K562 (cell line): ENCODE data around the gene FAM124A. TPM values are rescaled to one million over a fixed set of nuclear protein-coding genes. Genes with fewer than 3 reads are reported as not detected.

Source experiments
- ATAC-seq: fragments of 200-7000 bp; cut with Tn5 transposase; 3 replicates; pipeline ENCODE4 v1.9.1; 2020; ENCODE audit warnings: moderate library complexity
- BruUV-seq: library from RNA; stranded (reverse); fragments of 400-500 nt; replicated peaks from 2 replicates; lab custom pipeline; 2021; lab: Mats Ljungman, UMichigan
- CTCF ChIA-PET: fragments of 300-600 bp; formaldehyde crosslinking; extraction: SDS; loops from one replicate; lab custom pipeline; 2021; ENCODE audit warnings: low intra/inter-chr PET ratio; lab: Yijun Ruan, JAX
- POLR2A ChIA-PET: fragments of 300-600, 350-650 bp; sonication (Branson Sonifier 250); formaldehyde crosslinking; extraction: SDS; loops from one replicate; lab custom pipeline; 2021; ENCODE audit warnings: antibody characterized with exemption, inconsistent platforms; lab: Yijun Ruan, JAX
- DNase-seq, 4 experiments: peaks; one replicate each; pipeline versions ENCODE4 v3.0.0 to v3.0.0-alpha.2; 2011 to 2018; ENCODE audit warnings: low spot score in 3 of 4, mixed read lengths in 3 of 4; ENCODE audit errors: extremely low read depth in 1 of 4
- FAIRE-seq: peaks from 2 replicates; lab custom pipeline; 2011; peaks lifted over from hg19 to GRCh38; lab: Jason Lieb, UNC
- H2AFZ ChIP-seq: 2 replicates; pipeline ENCODE4 v1.6.0; 2011; ENCODE audit warnings: low read depth, low read length, control low read depth, inconsistent platforms
- H3K27ac ChIP-seq: fragments of 200-600 bp; 3 replicates; pipeline ENCODE4 v1.8.0; 2011; ENCODE audit warnings: low read depth, mild to moderate bottlenecking, control low read depth, inconsistent platforms, low read length, moderate library complexity, mixed read lengths; ENCODE audit errors: extremely low read depth
- H3K27me3 ChIP-seq, 2 experiments: fragments of 300-600 bp in 1 of 2; 2 replicates in 1 of 2; 3 replicates in 1 of 2; pipeline versions ENCODE4 v1.6.0 to v1.8.0; 2011; ENCODE audit warnings: inconsistent platforms in 2 of 2, low read length in 2 of 2, mild to moderate bottlenecking in 1 of 2, mixed read lengths in 1 of 2, moderate library complexity in 1 of 2; ENCODE audit not compliant: control insufficient read depth in 2 of 2, insufficient read depth in 2 of 2
- H3K36me3 ChIP-seq: fragments of 300-600 bp; 3 replicates; pipeline ENCODE4 v1.8.0; 2011; ENCODE audit warnings: mild to moderate bottlenecking, low read length, inconsistent platforms; ENCODE audit not compliant: control insufficient read depth, insufficient read depth
- H3K4me1 ChIP-seq, 2 experiments: fragments of 200-600 bp in 1 of 2; replicated peaks in 1 of 2; 2 replicates in 1 of 2; 3 replicates in 1 of 2; pipeline versions ENCODE4 v1.5.1 to v1.8.0; 2011; ENCODE audit warnings: inconsistent platforms in 2 of 2, low read length in 2 of 2, mild to moderate bottlenecking in 1 of 2, mixed read lengths in 1 of 2, moderate library complexity in 1 of 2; ENCODE audit not compliant: control insufficient read depth in 2 of 2, insufficient read depth in 2 of 2
- H3K4me2 ChIP-seq: 2 replicates; pipeline ENCODE4 v1.6.1; 2011; ENCODE audit warnings: low read length, control low read depth, inconsistent platforms, mixed read lengths; ENCODE audit not compliant: insufficient read depth
- H3K4me3 ChIP-seq: fragments of 200-600 bp; sonication (generic), shearing (Covaris generic); 2 replicates; pipeline ENCODE4 v1.5.1; 2016; ENCODE audit warnings: control low read depth, inconsistent platforms
- H3K79me2 ChIP-seq: fragments of 200-600 bp; 3 replicates; pipeline ENCODE4 v1.8.0; 2011; ENCODE audit warnings: low read length, inconsistent platforms; ENCODE audit not compliant: control insufficient read depth, insufficient read depth
- H3K9ac ChIP-seq, 2 experiments: 2 replicates each; pipeline versions ENCODE4 v1.6.0 to v1.6.1; 2011; ENCODE audit warnings: low read depth in 2 of 2, low read length in 2 of 2, control low read depth in 1 of 2, inconsistent platforms in 1 of 2, mild to moderate bottlenecking in 1 of 2, mixed read lengths in 1 of 2; ENCODE audit not compliant: insufficient read depth in 1 of 2
- H3K9me1 ChIP-seq: one replicate; pipeline ENCODE4 v1.6.0; 2011; ENCODE audit warnings: inconsistent platforms, mild to moderate bottlenecking, low read length, moderate library complexity; ENCODE audit not compliant: control insufficient read depth, insufficient read depth
- H3K9me3 ChIP-seq: replicated peaks from 2 replicates; pipeline ENCODE4 v1.5.1; 2011; ENCODE audit warnings: low read depth, low read length, inconsistent platforms; ENCODE audit not compliant: control insufficient read depth, insufficient read depth
- H4K20me1 ChIP-seq: replicated peaks from 2 replicates; pipeline ENCODE4 v1.6.1; 2011; ENCODE audit warnings: low read length, inconsistent platforms, mixed read lengths; ENCODE audit not compliant: control insufficient read depth, insufficient read depth
- BHLHE40 ChIP-seq: IDR thresholded peaks from 2 replicates; pipeline ENCODE4 v1.6.1; 2011; ENCODE audit warnings: low read length, improper control_type of control experiment
- E2F6 ChIP-seq, 2 experiments: IDR thresholded peaks; 2 replicates each; pipeline ENCODE4 v1.6.1; 2011; ENCODE audit warnings: borderline replicate concordance in 1 of 2, control low read depth in 1 of 2, low read depth in 1 of 2, low read length in 1 of 2, mild to moderate bottlenecking in 1 of 2, mixed read lengths in 1 of 2, moderate library complexity in 1 of 2; ENCODE audit not compliant: insufficient read depth in 1 of 2, insufficient read length in 1 of 2, poor library complexity in 1 of 2, severe bottlenecking in 1 of 2; ENCODE audit errors: extremely low read depth in 1 of 2
- HDAC8 ChIP-seq: fragments of 450-650 bp; IDR thresholded peaks from 2 replicates; pipeline ENCODE4 v1.6.1; 2016; ENCODE audit warnings: mild to moderate bottlenecking, missing genetic modification characterization, moderate library complexity, missing compliant biosample characterization
- SAFB2 ChIP-seq: fragments of 200-400 bp; formaldehyde crosslinking; IDR thresholded peaks from 2 replicates; pipeline ENCODE4 v1.6.1; 2018; ENCODE audit warnings: borderline replicate concordance, low read length, low read depth, moderate library complexity; ENCODE audit not compliant: severe bottlenecking
- SETDB1 ChIP-seq: IDR thresholded peaks from one replicate; pipeline ENCODE4 v1.6.1; 2012; ENCODE audit warnings: low read length, control low read depth, inconsistent platforms
- ZNF184 ChIP-seq: sonication (generic); formaldehyde crosslinking; IDR thresholded peaks from 2 replicates; pipeline ENCODE4 v1.5.0; 2020; ENCODE audit warnings: missing genetic modification reagents
- ZNF280B ChIP-seq: fragments of 250-450 bp; sonication (Bioruptor Pico); IDR thresholded peaks from 2 replicates; pipeline ENCODE4 v1.5.1; 2021; ENCODE audit warnings: mild to moderate bottlenecking
- ZNF384 ChIP-seq: IDR thresholded peaks from 2 replicates; pipeline ENCODE4 v1.6.1; 2012; ENCODE audit warnings: low read depth, low read length, improper control_type of control experiment
- in situ Hi-C: fragments of 300-500 bp; cut with MboI; formaldehyde crosslinking; loops from 4 replicates; pipeline ENCODE4 v1.15.0; 2018; ENCODE audit warnings: inconsistent platforms, mixed read lengths
- intact Hi-C: fragments of 100-400 bp; cut with micrococcal nuclease; formaldehyde crosslinking; loops from 2 replicates; pipeline ENCODE4 v1.14.2; 2022
- polyA plus RNA-seq, 8 experiments: library from polyadenylated mRNA; depleted of rRNA in 4 of 8; stranded (reverse) in 5 of 8; unstranded in 3 of 8; fragments of >200 nt; fragmentation: Nextera tagmentation in 2 of 8; fragmentation: Illumina TruSeq in 1 of 8; extraction: Ambion mirVana in 2 of 8; extraction: Trizol in 1 of 8; gene quantifications; 2 replicates each; pipeline versions ENCODE4 v1.2.1 to v1.2.3, GENCODE V29; 2011 to 2014; ENCODE audit warnings: inconsistent platforms in 1 of 8, missing spikeins in 1 of 8
- small RNA-seq: library from RNA; depleted of rRNA; stranded (forward); fragments of <200 nt; gene quantifications from one replicate; pipeline ENCODE3, GENCODE V24; 2014
- total RNA-seq, 7 experiments: library from RNA; depleted of rRNA in 6 of 7; stranded (reverse); fragments of >200 nt in 6 of 7; fragmentation: Illumina TruSeq in 2 of 7; extraction: Trizol in 2 of 7; gene quantifications; 2 replicates each; pipeline versions ENCODE4 v1.2.1 to v1.2.3, GENCODE V29; 2011 to 2021; ENCODE audit warnings: low replicate concordance in 1 of 7

Gene FAM124A
- total and polyA plus RNA-seq, 9 of the 15 experiments (the other 6 are each of a cell fraction or from before 2014, with no cell fraction given): not detected

DNA sequence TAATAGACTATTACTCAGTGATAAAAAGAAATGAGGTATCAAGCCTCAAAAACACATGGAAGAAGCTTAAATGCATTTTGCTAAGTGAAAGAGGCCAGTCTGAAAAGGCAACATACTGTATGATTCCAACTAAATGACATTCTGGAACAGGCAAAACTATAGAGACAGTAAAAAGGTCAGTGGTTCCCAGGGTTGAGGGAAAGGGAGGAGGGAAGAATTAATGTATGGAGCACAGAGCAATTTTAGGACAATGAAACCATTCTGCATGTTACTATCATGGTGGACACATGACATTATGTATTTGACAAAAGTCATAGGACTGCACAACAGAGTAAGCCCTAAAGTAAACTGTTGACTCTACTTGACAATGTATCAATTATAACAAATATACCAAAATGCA lies 111.6 kb downstream of the FAM124A start:
- Histone ChIP-seq H2AFZ (no peak overlapping the region), H3K9me1 (no peaks in the 10 kb centered on the region), H3K36me3 (no peaks in the 10 kb centered on the region), H3K9me3 (no peaks in the 10 kb centered on the region), H3K27ac (no peak overlapping the region), H3K27me3 (peaks cover 5 to 22% of the 10 kb centered on the region in 2 experiments; a peak in 4 of 5 replicates), H3K4me1 (no peaks in the 10 kb centered on the region; a peak in 2 of 5 replicates), H3K4me3 (no peak overlapping the region), H3K4me2 (no peak overlapping the region), H4K20me1 (no peaks in the 10 kb centered on the region), H3K9ac (no peak overlapping the region), H3K79me2 (no peaks in the 10 kb centered on the region)
- intact Hi-C loops (no loop called here), in situ Hi-C loops (no loop called here)
- TF ChIP-seq SAFB2 (no peak), ZNF184 (CRISPR knock-in tag) (no peak), HDAC8 (tag) (no peak), E2F6 (IDR thresholded peaks at IDR 0.05; ENCODE audit: borderline replicate concordance in 1 of 2, extremely low read depth in 1 of 2, insufficient read depth in 1 of 2, insufficient read length in 1 of 2, low read depth in 1 of 2, low read length in 1 of 2, poor library complexity in 1 of 2, severe bottlenecking in 1 of 2) (no peak), ZNF280B (CRISPR knock-in tag) (no peak), BHLHE40 (no peak), SETDB1 (no peak), ZNF384 (no peak)
- no TSS peak for BruUV-seq
- FAIRE-seq (no peak), ATAC-seq (no peak), DNase-seq (no peak)
- CTCF ChIA-PET: no interaction called here
- POLR2A ChIA-PET: no interaction called here

Small RNAs within 50 kb of the gene (small RNA-seq; reads per million reads assigned to genes)
- not detected for gene PRELID3BP2

Other genes starting within 250 kb of the FAM124A start
- 0.18 TPM in 1 of 2 replicates, not detected in the other for gene C13orf42, start 111.1 kb upstream of the FAM124A start, total RNA-seq (2014; rRNA removed)
- gene C13orf42, start 111.1 kb upstream of the FAM124A start, total RNA-seq (2014; rRNA removed; fragmentation: Illumina TruSeq; extraction: Trizol): not detected in 2 replicates
- not detected in 2 replicates for gene C13orf42, start 111.1 kb upstream of the FAM124A start, total RNA-seq (2015; rRNA removed; fragmentation: Illumina TruSeq; extraction: Trizol)
- not detected in 2 replicates for gene C13orf42, start 111.1 kb upstream of the FAM124A start, total RNA-seq (2021)
- gene C13orf42, start 111.1 kb upstream of the FAM124A start, polyA plus RNA-seq (2011; rRNA removed): not detected in 2 replicates
- not detected in 2 replicates for gene C13orf42, start 111.1 kb upstream of the FAM124A start, polyA plus RNA-seq (2014; fragmentation: Illumina TruSeq; extraction: Trizol)
- gene C13orf42, start 111.1 kb upstream of the FAM124A start, polyA plus RNA-seq (2014; fragmentation: Nextera tagmentation; extraction: Ambion mirVana): not detected
- not detected in 2 replicates for gene C13orf42, start 111.1 kb upstream of the FAM124A start, polyA plus RNA-seq (2014; rRNA removed)
- gene SERPINE3, start 117.3 kb downstream of the FAM124A start, total RNA-seq (2014; rRNA removed): not detected in 2 replicates
- not detected in 2 replicates for gene SERPINE3, start 117.3 kb downstream of the FAM124A start, total RNA-seq (2014; rRNA removed; fragmentation: Illumina TruSeq; extraction: Trizol)
- not detected in 2 replicates for gene SERPINE3, start 117.3 kb downstream of the FAM124A start, total RNA-seq (2015; rRNA removed; fragmentation: Illumina TruSeq; extraction: Trizol)
- not detected in 2 replicates for gene SERPINE3, start 117.3 kb downstream of the FAM124A start, total RNA-seq (2021)
- gene SERPINE3, start 117.3 kb downstream of the FAM124A start, polyA plus RNA-seq (2011; rRNA removed): not detected in 2 replicates
- not detected in 2 replicates for gene SERPINE3, start 117.3 kb downstream of the FAM124A start, polyA plus RNA-seq (2014; fragmentation: Illumina TruSeq; extraction: Trizol)
- gene SERPINE3, start 117.3 kb downstream of the FAM124A start, polyA plus RNA-seq (2014; fragmentation: Nextera tagmentation; extraction: Ambion mirVana): not detected
- gene SERPINE3, start 117.3 kb downstream of the FAM124A start, polyA plus RNA-seq (2014; rRNA removed): not detected in 2 replicates
- 14.6 and 17.1 TPM in 2 replicates for gene INTS6, start 230.6 kb downstream of the FAM124A start, total RNA-seq (2014; rRNA removed)
- 23.8 and 24.5 TPM in 2 replicates for gene INTS6, start 230.6 kb downstream of the FAM124A start, total RNA-seq (2014; rRNA removed; fragmentation: Illumina TruSeq; extraction: Trizol)
- 27.4 and 29.8 TPM in 2 replicates for gene INTS6, start 230.6 kb downstream of the FAM124A start, total RNA-seq (2015; rRNA removed; fragmentation: Illumina TruSeq; extraction: Trizol)
- gene INTS6, start 230.6 kb downstream of the FAM124A start, total RNA-seq (2021): 20.2 and 22.6 TPM in 2 replicates
- 19.3 and 19.7 TPM in 2 replicates for gene INTS6, start 230.6 kb downstream of the FAM124A start, polyA plus RNA-seq (2011; rRNA removed)
- gene INTS6, start 230.6 kb downstream of the FAM124A start, polyA plus RNA-seq (2014; fragmentation: Illumina TruSeq; extraction: Trizol): 16.1 TPM in 2 replicates
- gene INTS6, start 230.6 kb downstream of the FAM124A start, polyA plus RNA-seq (2014; fragmentation: Nextera tagmentation; extraction: Ambion mirVana): 1 to 10 TPM; 3.7 to 4.3 TPM
- 9.5 and 13.6 TPM in 2 replicates for gene INTS6, start 230.6 kb downstream of the FAM124A start, polyA plus RNA-seq (2014; rRNA removed)